HL-60 (cell line): ENCODE data around the gene CNDP1.

Experiments used
- DNase-seq, 2 experiments: peaks; one replicate each; pipeline ENCODE4 v3.0.0-alpha.2; 2010 to 2020; ENCODE audit warnings: low read depth in 1 of 2, low spot score in 1 of 2
- H3K27ac ChIP-seq: fragments of 250-450 bp; sonication (Bioruptor Pico); replicated peaks from 2 replicates; pipeline ENCODE4 v1.5.1; 2020; ENCODE audit warnings: mild to moderate bottlenecking, moderate library complexity
- H3K27me3 ChIP-seq: fragments of 250-450 bp; sonication (Bioruptor Pico); 2 replicates; pipeline ENCODE4 v1.5.1; 2021; ENCODE audit warnings: mild to moderate bottlenecking, moderate library complexity; ENCODE audit not compliant: insufficient read depth, poor library complexity, severe bottlenecking
- H3K4me3 ChIP-seq: replicated peaks from 2 replicates; pipeline ENCODE4 v1.5.1; 2011; ENCODE audit warnings: mild to moderate bottlenecking, control low read depth, low read length; ENCODE audit not compliant: insufficient read depth
- GABPA ChIP-seq: IDR thresholded peaks from 2 replicates; pipeline ENCODE4 v1.6.1; 2012; ENCODE audit warnings: low read depth
- POLR2AphosphoS5 ChIP-seq: IDR thresholded peaks from 2 replicates; pipeline ENCODE4 v1.6.1; 2012; ENCODE audit warnings: low read depth
- REST ChIP-seq: IDR thresholded peaks from 2 replicates; pipeline ENCODE4 v1.6.1; 2012; ENCODE audit warnings: low read depth; ENCODE audit not compliant: insufficient replicate concordance
- SPI1 ChIP-seq: IDR thresholded peaks from 2 replicates; pipeline ENCODE4 v1.6.1; 2012; ENCODE audit warnings: low read depth, mild to moderate bottlenecking, borderline replicate concordance
- TF ChIP-seq, protein P1 (sequence below): IDR thresholded peaks from one replicate; pipeline ENCODE4 v1.5.1; 2011; ENCODE audit warnings: low read length, control low read depth, inconsistent platforms; ENCODE audit not compliant: insufficient read depth

The CNDP1 gene

GRCh38 chr18:74549591-74550104 lies 15.3 kb downstream of the CNDP1 start:
- TF ChIP-seq SPI1 (no peak), REST (no peak)
- no peaks in the 10 kb centered on the region for H3K27me3 ChIP-seq
- no peak overlapping the region for H3K4me3 ChIP-seq
- H3K27ac ChIP-seq: no peak overlapping the region
- DNase-seq: no peak

- no peak for DNase-seq
- Histone ChIP-seq H3K4me3 (no peak overlapping the region), H3K27me3 (no peaks in the 10 kb centered on the region), H3K27ac (no peak overlapping the region)
- TF ChIP-seq, protein P1, sequence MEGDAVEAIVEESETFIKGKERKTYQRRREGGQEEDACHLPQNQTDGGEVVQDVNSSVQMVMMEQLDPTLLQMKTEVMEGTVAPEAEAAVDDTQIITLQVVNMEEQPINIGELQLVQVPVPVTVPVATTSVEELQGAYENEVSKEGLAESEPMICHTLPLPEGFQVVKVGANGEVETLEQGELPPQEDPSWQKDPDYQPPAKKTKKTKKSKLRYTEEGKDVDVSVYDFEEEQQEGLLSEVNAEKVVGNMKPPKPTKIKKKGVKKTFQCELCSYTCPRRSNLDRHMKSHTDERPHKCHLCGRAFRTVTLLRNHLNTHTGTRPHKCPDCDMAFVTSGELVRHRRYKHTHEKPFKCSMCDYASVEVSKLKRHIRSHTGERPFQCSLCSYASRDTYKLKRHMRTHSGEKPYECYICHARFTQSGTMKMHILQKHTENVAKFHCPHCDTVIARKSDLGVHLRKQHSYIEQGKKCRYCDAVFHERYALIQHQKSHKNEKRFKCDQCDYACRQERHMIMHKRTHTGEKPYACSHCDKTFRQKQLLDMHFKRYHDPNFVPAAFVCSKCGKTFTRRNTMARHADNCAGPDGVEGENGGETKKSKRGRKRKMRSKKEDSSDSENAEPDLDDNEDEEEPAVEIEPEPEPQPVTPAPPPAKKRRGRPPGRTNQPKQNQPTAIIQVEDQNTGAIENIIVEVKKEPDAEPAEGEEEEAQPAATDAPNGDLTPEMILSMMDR: no peak
- TF ChIP-seq POLR2AphosphoS5 (no peak), GABPA (no peak), REST (no peak), SPI1 (no peak)
These were observed 16.6 kb downstream of the CNDP1 start for GRCh38 chr18:74550886-74551285.

DNA sequence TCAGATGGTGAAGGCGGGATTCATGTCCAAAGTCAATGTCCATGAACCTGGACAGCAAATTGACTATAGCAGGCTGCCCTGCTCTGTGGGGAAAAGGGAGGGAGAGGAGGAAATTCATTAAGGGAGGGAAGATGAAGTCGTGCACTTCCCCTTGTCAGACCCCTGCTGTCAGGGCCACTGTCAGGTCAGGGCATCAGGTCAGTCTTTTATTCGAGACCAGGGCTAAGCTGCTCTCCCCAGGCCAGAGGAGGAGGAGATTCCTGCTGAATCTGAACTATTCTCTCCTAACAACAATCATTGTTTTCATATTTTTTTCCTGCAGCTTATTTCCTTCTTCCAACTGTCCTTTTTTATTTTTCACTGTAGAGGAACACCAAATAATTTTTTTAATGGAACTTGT lies 17.2 kb downstream of the CNDP1 start:
- no peaks in the 10 kb centered on the region for H3K27me3 ChIP-seq
- DNase-seq: no peak
- H3K4me3 ChIP-seq: no peak overlapping the region
- H3K27ac ChIP-seq: no peak overlapping the region
- TF ChIP-seq, protein P1: no peak
- TF ChIP-seq POLR2AphosphoS5 (no peak), GABPA (no peak), REST (no peak), SPI1 (no peak)
